Upper lobe of left lung (tissue), 4 donors: ENCODE measurements around the gene HBD.

Experiments used
- POLR2AphosphoS5 ChIP-seq, 2 donors: sonication (generic); formaldehyde crosslinking; IDR thresholded peaks; one replicate each; pipeline ENCODE4 v1.5.1; 2017; ENCODE audit warnings: antibody characterized with exemption in 2 of 2
- TF ChIP-seq, protein P1 (sequence below), 6 experiments: fragments of 450-650 bp in 4 of 6; fragments of 200-600 bp in 2 of 6; sonication (generic) in 2 of 6; IDR thresholded peaks; one replicate each; pipeline ENCODE4 v1.5.1; 2016 to 2019; ENCODE audit warnings: antibody characterized with exemption in 6 of 6

- no peak for TF ChIP-seq POLR2AphosphoS5 (IDR thresholded peaks at IDR 0.05)
- TF ChIP-seq, protein P1, sequence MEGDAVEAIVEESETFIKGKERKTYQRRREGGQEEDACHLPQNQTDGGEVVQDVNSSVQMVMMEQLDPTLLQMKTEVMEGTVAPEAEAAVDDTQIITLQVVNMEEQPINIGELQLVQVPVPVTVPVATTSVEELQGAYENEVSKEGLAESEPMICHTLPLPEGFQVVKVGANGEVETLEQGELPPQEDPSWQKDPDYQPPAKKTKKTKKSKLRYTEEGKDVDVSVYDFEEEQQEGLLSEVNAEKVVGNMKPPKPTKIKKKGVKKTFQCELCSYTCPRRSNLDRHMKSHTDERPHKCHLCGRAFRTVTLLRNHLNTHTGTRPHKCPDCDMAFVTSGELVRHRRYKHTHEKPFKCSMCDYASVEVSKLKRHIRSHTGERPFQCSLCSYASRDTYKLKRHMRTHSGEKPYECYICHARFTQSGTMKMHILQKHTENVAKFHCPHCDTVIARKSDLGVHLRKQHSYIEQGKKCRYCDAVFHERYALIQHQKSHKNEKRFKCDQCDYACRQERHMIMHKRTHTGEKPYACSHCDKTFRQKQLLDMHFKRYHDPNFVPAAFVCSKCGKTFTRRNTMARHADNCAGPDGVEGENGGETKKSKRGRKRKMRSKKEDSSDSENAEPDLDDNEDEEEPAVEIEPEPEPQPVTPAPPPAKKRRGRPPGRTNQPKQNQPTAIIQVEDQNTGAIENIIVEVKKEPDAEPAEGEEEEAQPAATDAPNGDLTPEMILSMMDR (IDR thresholded peaks at IDR 0.05): no peak
These were observed 10.9 kb upstream of the HBD start for GRCh38 chr11:5245155-5245554.
